HG03460 (cell line): ENCODE results near the gene GLIPR1L1.

Experiments
- ATAC-seq: cut with Tn5 transposase; IDR thresholded peaks from one replicate; pipeline ENCODE4 v1.9.1; 2021; ENCODE audit not compliant: unreplicated experiment

Gene GLIPR1L1

GRCh38 chr12:75349946-75350345 is 15.5 kb downstream of the GLIPR1L1 start:
- ATAC-seq, result no peak

- ATAC-seq, result no peak
Observed at GRCh38 chr12:75350413-75350812, 15.9 kb downstream of the GLIPR1L1 start.

- no peak for ATAC-seq
Observed at GRCh38 chr12:75354011-75354410, 19.5 kb downstream of the GLIPR1L1 start.

- ATAC-seq, result no peak
Observed at GRCh38 chr12:75360920-75361319, 26.4 kb downstream of the GLIPR1L1 start.

GRCh38 chr12:75361408-75361807 is 26.9 kb downstream of the GLIPR1L1 start:
- ATAC-seq, result no peak

GRCh38 chr12:75364919-75365318 is 30.4 kb downstream of the GLIPR1L1 start:
- no peak for ATAC-seq

GRCh38 chr12:75366629-75367028 is 32.2 kb downstream of the GLIPR1L1 start:
- peak; percentile 65 for ATAC-seq

- no peak for ATAC-seq
Observed at GRCh38 chr12:75374971-75375370, 40.5 kb downstream of the GLIPR1L1 start.

GRCh38 chr12:75378354-75378753 is 43.9 kb downstream of the GLIPR1L1 start:
- ATAC-seq, result no peak

GRCh38 chr12:75389061-75389460 is 54.6 kb downstream of the GLIPR1L1 start:
- ATAC-seq, result no peak

GRCh38 chr12:75389706-75390105 is 55.2 kb downstream of the GLIPR1L1 start:
- no peak for ATAC-seq

- no peak for ATAC-seq
Observed at GRCh38 chr12:75390156-75390898, 55.9 kb downstream of the GLIPR1L1 start.

- peak; percentile 97 for ATAC-seq
Observed at GRCh38 chr12:75390899-75391538, 56.5 kb downstream of the GLIPR1L1 start, which contains the start of gene GLIPR1L2. GLIPR1L2 (plus strand) TSS chr12:75391089; CDS start chr12:75391117, 28 bp downstream.

- ATAC-seq, result no peak
Observed at GRCh38 chr12:75404231-75404630, 69.8 kb downstream of the GLIPR1L1 start.

- ATAC-seq, result no peak
Observed at GRCh38 chr12:75407683-75408082, 73.2 kb downstream of the GLIPR1L1 start.

- no peak for ATAC-seq
Observed at GRCh38 chr12:75409830-75410229, 75.4 kb downstream of the GLIPR1L1 start.

GRCh38 chr12:75414671-75415070 is 80.2 kb downstream of the GLIPR1L1 start:
- no peak for ATAC-seq

- no peak for ATAC-seq
Observed at GRCh38 chr12:75419841-75420240, 85.4 kb downstream of the GLIPR1L1 start.
